ENCODE data around the gene S100A7. TPM values are rescaled to one million over a fixed set of nuclear protein-coding genes. Genes with fewer than 3 reads are reported as not detected.
"Not testable (repeated sequence)": the region's sequence is repeated elsewhere in the genome, so short reads cannot be mapped to it uniquely, and the experiment has no call there.

The S100A7 gene
- total and polyA plus RNA-seq, 8 donors: not detected

- intact Hi-C loops (cut with DNase I): no loop called here
- no peaks in the 10 kb centered on the region for H3K27me3 ChIP-seq
- WGBS, 2 donors: 66 to 72% methylated on average over 3 of the region's 3 CpGs
- H3K4me3 ChIP-seq: no peak overlapping the region
- DNase-seq: no peak
- no peak overlapping the region for H3K27ac ChIP-seq
- ATAC-seq: no peak
- no peaks in the 10 kb centered on the region for H3K9me3 ChIP-seq
- H3K4me1 ChIP-seq: no peaks in the 10 kb centered on the region
- no peak for FAIRE-seq
- TF ChIP-seq, protein P1, sequence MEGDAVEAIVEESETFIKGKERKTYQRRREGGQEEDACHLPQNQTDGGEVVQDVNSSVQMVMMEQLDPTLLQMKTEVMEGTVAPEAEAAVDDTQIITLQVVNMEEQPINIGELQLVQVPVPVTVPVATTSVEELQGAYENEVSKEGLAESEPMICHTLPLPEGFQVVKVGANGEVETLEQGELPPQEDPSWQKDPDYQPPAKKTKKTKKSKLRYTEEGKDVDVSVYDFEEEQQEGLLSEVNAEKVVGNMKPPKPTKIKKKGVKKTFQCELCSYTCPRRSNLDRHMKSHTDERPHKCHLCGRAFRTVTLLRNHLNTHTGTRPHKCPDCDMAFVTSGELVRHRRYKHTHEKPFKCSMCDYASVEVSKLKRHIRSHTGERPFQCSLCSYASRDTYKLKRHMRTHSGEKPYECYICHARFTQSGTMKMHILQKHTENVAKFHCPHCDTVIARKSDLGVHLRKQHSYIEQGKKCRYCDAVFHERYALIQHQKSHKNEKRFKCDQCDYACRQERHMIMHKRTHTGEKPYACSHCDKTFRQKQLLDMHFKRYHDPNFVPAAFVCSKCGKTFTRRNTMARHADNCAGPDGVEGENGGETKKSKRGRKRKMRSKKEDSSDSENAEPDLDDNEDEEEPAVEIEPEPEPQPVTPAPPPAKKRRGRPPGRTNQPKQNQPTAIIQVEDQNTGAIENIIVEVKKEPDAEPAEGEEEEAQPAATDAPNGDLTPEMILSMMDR (IDR thresholded peaks at IDR 0.05): no peak
- H3K36me3 ChIP-seq: no peaks in the 10 kb centered on the region
These were observed 13.9 kb upstream of the S100A7 start for GRCh38 chr1:153474347-153474746.

DNA sequence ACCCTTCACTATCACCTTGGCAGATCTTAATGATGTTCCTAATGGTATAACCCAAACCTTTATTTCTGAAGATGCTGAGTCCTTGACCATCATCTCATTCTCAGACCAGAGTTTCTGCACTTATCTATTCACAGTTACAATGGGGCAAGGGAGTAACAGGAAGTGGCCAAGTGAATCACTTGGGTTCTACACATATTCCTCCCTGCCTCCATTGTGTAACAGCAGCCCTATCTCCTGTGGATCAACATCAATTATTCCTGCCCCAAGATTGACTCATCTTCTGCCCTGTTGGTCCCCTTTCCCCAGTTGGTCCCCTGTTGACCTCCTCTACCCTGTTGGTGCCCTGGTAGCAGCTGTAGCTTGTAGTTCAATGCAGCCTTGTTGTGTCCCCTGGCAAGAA, 10.3 kb upstream of the S100A7 start:
- TF ChIP-seq, protein P1 (IDR thresholded peaks at IDR 0.05): no peak
- Histone ChIP-seq H3K9me3 (no peaks in the 10 kb centered on the region), H3K27me3 (no peaks in the 10 kb centered on the region), H3K27ac (no peak overlapping the region), H3K4me1 (no peaks in the 10 kb centered on the region), H3K4me3 (no peak overlapping the region), H3K36me3 (no peaks in the 10 kb centered on the region)
- DNase-seq (no peak), ATAC-seq (no peak), FAIRE-seq (no peak)
- intact Hi-C loops (cut with DNase I): no loop called here

DNA sequence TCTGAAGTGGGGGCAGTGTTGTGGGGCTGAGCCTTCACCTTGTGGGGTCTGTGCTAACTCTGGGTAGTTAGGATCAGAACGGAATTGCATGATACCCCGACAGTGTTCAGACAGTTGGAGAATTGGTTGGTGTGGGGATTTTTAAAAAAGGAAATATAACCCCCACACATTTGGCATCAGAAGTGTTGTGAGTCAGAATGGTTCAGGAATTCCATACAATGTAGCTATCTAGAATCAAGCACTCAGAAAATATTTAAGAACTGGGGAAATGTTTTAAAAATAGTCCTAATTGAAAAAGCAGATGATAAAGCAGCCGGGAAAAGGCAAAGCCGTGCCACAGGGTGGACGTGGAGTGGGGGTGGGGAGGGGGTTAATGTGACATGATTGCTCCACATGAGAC, 6.5 kb upstream of the S100A7 start:
- H3K4me1 ChIP-seq: no peaks in the 10 kb centered on the region
- 42 to 45% methylated on average over 5 of the region's 5 CpGs for WGBS, 2 donors
- intact Hi-C loops (cut with DNase I): no loop called here
- no peak overlapping the region for H3K27ac ChIP-seq
- no peaks in the 10 kb centered on the region for H3K27me3 ChIP-seq
- DNase-seq: no peak
- H3K4me3 ChIP-seq: no peak overlapping the region
- ATAC-seq: no peak
- H3K9me3 ChIP-seq: no peaks in the 10 kb centered on the region
- no peaks in the 10 kb centered on the region for H3K36me3 ChIP-seq
- FAIRE-seq: no peak
- TF ChIP-seq, protein P1 (IDR thresholded peaks at IDR 0.05): no peak

DNA sequence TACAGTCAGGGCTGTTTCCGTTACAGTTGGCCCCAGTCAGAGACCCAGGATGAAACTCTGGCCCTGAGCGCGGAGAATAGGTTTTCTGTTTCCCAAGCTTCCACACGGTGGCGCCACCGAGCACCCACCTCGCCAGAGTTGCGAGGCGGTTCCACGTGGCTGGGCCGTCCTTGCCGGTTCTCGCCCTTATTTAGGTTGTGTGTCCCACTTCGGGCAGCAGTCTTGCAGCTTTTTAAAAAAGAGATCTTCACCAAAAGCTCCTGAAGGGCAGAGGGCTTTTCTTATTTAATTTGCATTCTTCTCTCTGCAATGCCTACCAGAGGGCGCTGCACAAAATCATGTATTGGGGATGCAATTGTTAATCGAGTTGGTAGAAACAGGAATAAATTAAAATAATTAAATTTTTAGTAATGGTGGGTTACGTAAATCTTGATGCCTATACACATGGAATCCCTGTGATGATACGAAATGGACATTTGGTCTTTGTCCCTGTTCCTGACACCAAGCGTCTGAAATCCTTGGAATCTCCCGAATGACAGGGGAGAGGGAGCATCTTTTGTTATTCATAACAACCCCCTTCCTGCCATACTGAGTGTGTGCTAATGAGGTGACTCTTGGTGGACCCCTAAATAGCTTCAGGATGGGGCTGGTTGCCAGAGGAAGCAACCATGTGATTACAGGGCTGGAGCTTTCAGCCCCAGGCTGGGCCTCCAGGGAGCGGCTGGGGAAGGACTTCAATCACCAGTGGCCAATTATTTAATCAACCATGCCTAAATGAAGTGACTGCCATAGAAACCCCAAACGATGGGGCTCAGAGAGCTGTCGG, 5.6 kb upstream of the S100A7 start:
- DNase-seq (peak in 4 of 6 donors; percentile 27 to 83 (median 56)), FAIRE-seq (no peak), ATAC-seq (peak; percentile 53 to 80 (median 72))
- TF ChIP-seq, protein P1 (IDR thresholded peaks at IDR 0.05): peak; percentile 42 to 77 (median 66)
- H3K9me3 ChIP-seq: no peaks in the 10 kb centered on the region
- H3K4me3 ChIP-seq: no peak overlapping the region
- 23 to 26% methylated on average over 23 of the region's 23 CpGs for WGBS, 2 donors
- no peaks in the 10 kb centered on the region for H3K36me3 ChIP-seq
- no peaks in the 10 kb centered on the region for H3K27me3 ChIP-seq
- intact Hi-C loops (cut with DNase I): no loop called here
- H3K27ac ChIP-seq: no peak overlapping the region
- no peaks in the 10 kb centered on the region for H3K4me1 ChIP-seq

DNA sequence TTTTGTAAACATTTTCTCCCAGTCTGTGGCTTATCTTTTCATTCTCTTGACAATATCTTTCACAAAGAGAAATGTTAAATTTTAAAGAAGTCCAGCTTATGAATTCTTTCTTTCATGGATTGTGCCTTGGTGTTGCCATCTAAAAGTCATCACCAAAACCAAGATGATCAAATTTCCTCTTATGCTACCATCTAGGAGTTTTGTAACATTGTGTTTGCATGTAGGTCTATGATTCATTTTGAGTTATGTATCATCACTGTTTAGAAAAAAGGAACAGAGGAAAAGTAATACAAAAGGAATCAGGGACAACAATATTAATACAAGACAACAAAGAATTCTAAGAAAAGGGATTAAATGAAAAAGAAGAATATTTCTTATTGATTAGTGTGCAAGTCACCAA, 2.3 kb upstream of the S100A7 start:
- DNase-seq; H3K4me3 ChIP-seq; H3K27me3 ChIP-seq; H3K36me3 ChIP-seq; H3K4me1 ChIP-seq; H3K9me3 ChIP-seq; H3K27ac ChIP-seq; FAIRE-seq; ATAC-seq; intact Hi-C loops (cut with DNase I): not testable (repeated sequence)

All from pancreas (tissue), 10 donors.